ENCODE measurements around the gene OR5H2. TPM values are rescaled to one million over a fixed set of nuclear protein-coding genes. Genes with fewer than 3 reads are reported as not detected.
"Not testable (repeated sequence)": the region's sequence is repeated elsewhere in the genome, so short reads cannot be mapped to it uniquely, and the experiment has no call there.

Gene OR5H2
- not detected in 3 replicates for total RNA-seq

DNA sequence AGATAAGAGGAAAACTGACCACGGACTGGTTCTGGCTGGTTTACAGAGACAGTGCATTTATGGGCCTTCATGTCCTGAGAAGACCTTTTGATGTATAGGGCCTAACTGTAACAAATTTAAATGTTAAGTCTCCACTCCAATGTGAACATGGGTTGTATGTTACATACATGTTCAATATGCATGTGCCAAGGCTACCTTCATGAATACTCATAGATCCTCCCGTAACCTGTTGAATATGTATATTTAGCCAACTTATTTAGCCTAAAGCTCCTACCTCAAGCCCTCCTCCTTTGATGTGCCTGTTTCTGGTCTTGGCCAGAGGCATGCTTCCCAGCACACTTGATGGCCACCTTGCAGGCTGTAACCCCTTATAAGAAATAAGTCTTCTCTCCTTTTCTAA, at the start of gene OR5H2:
OR5H2 (plus strand) TSS at position 301 of the 400 bp plus-strand sequence. CDS start 398 bp downstream, outside the sequence.
- no peak within 1 kb of the TSS for H3K4me3 Mint-ChIP-seq
- no peaks in the 10 kb centered on the region for H3K27me3 Mint-ChIP-seq (ENCODE audit: low read depth)
- no peaks in the 10 kb centered on the region for H3K36me3 Mint-ChIP-seq
- TF ChIP-seq, protein P1, sequence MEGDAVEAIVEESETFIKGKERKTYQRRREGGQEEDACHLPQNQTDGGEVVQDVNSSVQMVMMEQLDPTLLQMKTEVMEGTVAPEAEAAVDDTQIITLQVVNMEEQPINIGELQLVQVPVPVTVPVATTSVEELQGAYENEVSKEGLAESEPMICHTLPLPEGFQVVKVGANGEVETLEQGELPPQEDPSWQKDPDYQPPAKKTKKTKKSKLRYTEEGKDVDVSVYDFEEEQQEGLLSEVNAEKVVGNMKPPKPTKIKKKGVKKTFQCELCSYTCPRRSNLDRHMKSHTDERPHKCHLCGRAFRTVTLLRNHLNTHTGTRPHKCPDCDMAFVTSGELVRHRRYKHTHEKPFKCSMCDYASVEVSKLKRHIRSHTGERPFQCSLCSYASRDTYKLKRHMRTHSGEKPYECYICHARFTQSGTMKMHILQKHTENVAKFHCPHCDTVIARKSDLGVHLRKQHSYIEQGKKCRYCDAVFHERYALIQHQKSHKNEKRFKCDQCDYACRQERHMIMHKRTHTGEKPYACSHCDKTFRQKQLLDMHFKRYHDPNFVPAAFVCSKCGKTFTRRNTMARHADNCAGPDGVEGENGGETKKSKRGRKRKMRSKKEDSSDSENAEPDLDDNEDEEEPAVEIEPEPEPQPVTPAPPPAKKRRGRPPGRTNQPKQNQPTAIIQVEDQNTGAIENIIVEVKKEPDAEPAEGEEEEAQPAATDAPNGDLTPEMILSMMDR (IDR thresholded peaks at IDR 0.05; ENCODE audit: unreplicated experiment): no peak
- no peaks in the 10 kb centered on the region for H3K4me1 Mint-ChIP-seq
- DNase-seq (ENCODE audit: low spot score in 2 of 2, unreplicated experiment in 2 of 2): no peak
- peaks cover under 1% of the 10 kb centered on the region for H3K9me3 Mint-ChIP-seq
- no peak within 1 kb of the TSS for H3K27ac Mint-ChIP-seq

DNA sequence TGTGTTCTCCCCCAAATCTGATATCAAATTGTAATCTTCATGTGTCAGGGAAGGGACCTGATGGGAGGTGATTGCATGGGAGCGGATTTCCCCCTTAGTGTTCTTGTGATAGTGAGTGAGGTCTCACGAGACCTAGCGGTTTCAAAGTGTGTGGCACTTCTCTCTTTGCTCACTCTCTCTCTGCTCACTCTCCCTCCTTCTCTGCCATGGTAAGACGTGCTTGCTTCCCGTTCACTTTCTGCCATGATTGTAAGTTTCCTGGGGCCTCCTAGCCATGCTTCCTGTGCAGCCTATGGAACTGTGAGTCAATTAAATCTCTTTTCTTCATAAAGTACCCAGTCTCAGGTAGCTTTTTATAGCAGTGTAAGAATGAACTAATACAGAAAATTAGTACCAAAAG, 48.8 kb upstream of the OR5H2 start:
- Mint-ChIP-seq H3K36me3 (no peaks in the 10 kb centered on the region), H3K9me3 (no peaks in the 10 kb centered on the region), H3K4me3 (no peak overlapping the region), H3K4me1 (no peaks in the 10 kb centered on the region), H3K27me3 (ENCODE audit: low read depth) (no peaks in the 10 kb centered on the region), H3K27ac (no peak overlapping the region)
- no peak for DNase-seq (ENCODE audit: low spot score in 2 of 2, unreplicated experiment in 2 of 2)
- TF ChIP-seq, protein P1 (IDR thresholded peaks at IDR 0.05; ENCODE audit: unreplicated experiment): no peak

DNA sequence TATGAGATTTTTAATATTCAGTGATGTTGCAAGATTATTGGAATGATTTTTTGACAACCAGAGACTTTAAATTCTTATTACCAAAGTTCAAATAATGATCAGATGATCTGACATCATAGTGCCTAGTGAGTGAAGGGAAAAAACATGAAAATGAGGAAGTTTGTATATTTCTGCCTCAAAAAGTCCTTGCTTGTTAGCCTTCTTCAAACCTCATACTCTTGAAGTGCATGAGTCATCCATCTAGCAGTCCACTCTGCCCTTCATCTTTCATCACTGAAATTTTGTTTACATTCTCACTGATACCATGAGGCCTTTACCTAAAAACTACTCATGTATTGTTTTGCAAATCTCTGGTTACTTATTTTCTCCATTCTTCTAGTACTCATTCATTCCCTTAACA, 42.2 kb upstream of the OR5H2 start:
- no peaks in the 10 kb centered on the region for H3K27me3 Mint-ChIP-seq (ENCODE audit: low read depth)
- no peak overlapping the region for H3K4me3 Mint-ChIP-seq
- no peak overlapping the region for H3K27ac Mint-ChIP-seq
- H3K4me1 Mint-ChIP-seq: no peaks in the 10 kb centered on the region
- no peaks in the 10 kb centered on the region for H3K9me3 Mint-ChIP-seq
- TF ChIP-seq, protein P1 (IDR thresholded peaks at IDR 0.05; ENCODE audit: unreplicated experiment): no peak
- no peak for DNase-seq (ENCODE audit: low spot score in 2 of 2, unreplicated experiment in 2 of 2)
- no peaks in the 10 kb centered on the region for H3K36me3 Mint-ChIP-seq

DNA sequence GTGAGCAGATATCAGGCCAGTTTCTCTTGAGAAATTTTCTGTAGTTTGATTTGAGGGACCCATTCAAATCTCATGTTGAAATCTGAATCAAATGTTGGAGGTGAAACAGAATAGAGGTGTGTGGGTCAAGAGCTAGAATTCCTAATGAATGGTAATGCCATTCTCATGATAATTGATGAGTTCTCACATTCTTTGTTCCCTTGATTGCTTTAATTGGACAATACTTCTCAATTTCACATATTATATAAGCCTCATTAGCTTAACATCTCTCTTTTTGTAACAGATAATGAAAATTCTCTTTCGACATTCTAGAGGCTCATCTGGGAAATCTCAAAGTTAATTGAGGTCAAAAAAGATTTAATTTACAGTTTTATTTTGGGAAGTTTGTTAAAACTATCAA, 40.1 kb upstream of the OR5H2 start:
- no peaks in the 10 kb centered on the region for H3K9me3 Mint-ChIP-seq

DNA sequence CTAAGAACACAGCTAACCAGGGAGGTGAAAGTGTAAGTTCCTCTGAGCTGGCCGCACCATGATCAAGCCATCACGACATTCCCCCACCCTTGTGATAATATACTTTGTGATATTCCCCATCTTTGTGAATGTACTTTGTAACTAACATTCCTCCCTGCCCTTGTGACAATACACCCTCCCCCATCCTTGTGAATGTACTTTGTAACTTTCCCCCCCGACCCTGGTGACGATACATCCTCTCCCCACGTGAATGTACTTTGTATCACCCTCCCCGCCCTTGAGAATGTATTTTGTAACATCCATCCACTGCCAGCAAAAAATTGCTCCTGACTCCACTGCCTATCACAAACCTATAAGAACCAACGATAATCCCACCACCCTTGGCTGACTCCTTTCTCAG, 38.5 kb upstream of the OR5H2 start:
- no peak for DNase-seq (ENCODE audit: low spot score in 2 of 2, unreplicated experiment in 2 of 2)
- no peak overlapping the region for H3K4me3 Mint-ChIP-seq
- no peaks in the 10 kb centered on the region for H3K9me3 Mint-ChIP-seq
- H3K4me1 Mint-ChIP-seq: no peaks in the 10 kb centered on the region
- no peak overlapping the region for H3K27ac Mint-ChIP-seq
- TF ChIP-seq, protein P1 (IDR thresholded peaks at IDR 0.05; ENCODE audit: unreplicated experiment): no peak
- no peaks in the 10 kb centered on the region for H3K36me3 Mint-ChIP-seq
- no peaks in the 10 kb centered on the region for H3K27me3 Mint-ChIP-seq (ENCODE audit: low read depth)

More for the DNA sequence above, 40.1 kb upstream of the OR5H2 start:
- Mint-ChIP-seq H3K27ac (no peak overlapping the region), H3K4me1 (no peaks in the 10 kb centered on the region), H3K4me3 (no peak overlapping the region), H3K27me3 (ENCODE audit: low read depth) (no peaks in the 10 kb centered on the region), H3K36me3 (no peaks in the 10 kb centered on the region)
- TF ChIP-seq, protein P1 (IDR thresholded peaks at IDR 0.05; ENCODE audit: unreplicated experiment): no peak
- no peak for DNase-seq (ENCODE audit: low spot score in 2 of 2, unreplicated experiment in 2 of 2)

DNA sequence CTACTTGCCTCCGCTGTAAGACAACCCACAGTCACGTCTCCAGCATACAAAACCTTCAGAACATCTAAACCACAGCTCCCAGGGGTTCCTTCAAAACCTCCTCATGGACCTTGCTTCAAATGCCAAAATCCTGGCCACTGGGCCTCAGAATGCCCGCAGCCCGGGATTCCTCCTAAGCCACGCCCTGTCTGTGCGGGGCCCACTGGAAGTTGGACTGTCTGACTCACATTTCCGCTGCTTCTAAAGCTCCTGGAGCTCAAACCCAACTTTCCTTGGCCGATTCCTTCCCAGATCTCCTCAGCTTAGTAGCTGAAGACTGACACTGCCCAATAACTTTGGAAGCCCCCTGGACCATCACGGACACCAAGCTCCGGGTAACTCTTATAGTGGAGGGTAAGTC, 36.2 kb upstream of the OR5H2 start:
- Mint-ChIP-seq H3K36me3 (no peaks in the 10 kb centered on the region), H3K4me1 (no peaks in the 10 kb centered on the region), H3K27ac (no peak overlapping the region), H3K4me3 (no peak overlapping the region), H3K9me3 (peaks cover 3% of the 10 kb centered on the region), H3K27me3 (ENCODE audit: low read depth) (no peaks in the 10 kb centered on the region)
- DNase-seq (ENCODE audit: low spot score in 2 of 2, unreplicated experiment in 2 of 2): no peak
- TF ChIP-seq, protein P1 (IDR thresholded peaks at IDR 0.05; ENCODE audit: unreplicated experiment): no peak

DNA sequence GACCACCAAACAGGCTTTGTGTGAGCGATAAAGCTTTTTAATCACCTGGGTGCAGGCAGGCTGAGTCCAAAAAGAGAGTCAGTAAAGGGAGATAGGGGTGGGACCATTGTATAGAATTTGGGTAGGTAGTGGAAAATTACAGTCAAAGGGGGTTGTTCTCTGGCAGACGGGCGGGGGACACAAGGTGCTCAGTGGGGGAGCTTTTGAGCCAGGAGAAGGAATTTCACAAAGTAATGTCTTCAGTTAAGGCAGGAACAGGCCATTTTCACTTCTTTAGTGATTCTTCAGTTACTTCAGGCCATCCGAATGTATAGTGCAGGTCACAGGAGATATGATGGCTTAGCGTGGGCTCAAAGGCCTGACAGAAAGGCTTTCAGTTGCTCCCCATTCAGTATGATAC, 26.3 kb upstream of the OR5H2 start:
- not testable (repeated sequence) for H3K27me3 Mint-ChIP-seq (ENCODE audit: low read depth); H3K4me1 Mint-ChIP-seq; H3K27ac Mint-ChIP-seq; DNase-seq (ENCODE audit: low spot score in 2 of 2, unreplicated experiment in 2 of 2); H3K36me3 Mint-ChIP-seq; H3K4me3 Mint-ChIP-seq
- H3K9me3 Mint-ChIP-seq: peaks cover 18% of the 10 kb centered on the region

Data from mesothelial cell of epicardium (in vitro differentiated cells).